GM19455 (cell line): Measurements from ENCODE around the gene AP3D1.

Experiments used
- ATAC-seq: cut with Tn5 transposase; IDR thresholded peaks from one replicate; pipeline ENCODE4 v1.9.1; 2021; ENCODE audit not compliant: unreplicated experiment

Gene AP3D1

GRCh38 chr19:2064788-2065524 lies 86.4 kb downstream of the AP3D1 start:
- ATAC-seq, result no peak

DNA sequence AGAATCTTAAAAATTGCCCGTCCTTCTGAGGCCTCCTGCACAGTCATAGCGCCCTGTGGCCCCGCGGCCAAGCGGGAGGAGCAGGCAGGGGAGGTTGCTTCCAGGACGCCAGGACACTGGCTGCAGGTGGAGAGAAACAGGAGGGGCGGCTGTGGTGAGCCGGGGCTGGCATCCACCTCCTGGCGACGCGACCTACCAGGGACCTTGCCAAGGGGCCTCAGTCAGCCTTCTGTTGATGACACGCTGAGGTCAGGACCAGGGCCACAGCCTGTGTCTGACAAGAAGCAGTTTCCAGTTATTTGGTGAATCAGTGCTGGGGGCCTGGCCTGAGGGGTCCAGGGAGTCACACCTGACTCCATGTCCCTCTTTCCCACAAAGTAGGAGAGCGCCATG lies 87.0 kb downstream of the AP3D1 start:
- no peak for ATAC-seq

GRCh38 chr19:2063824-2064223 lies 87.5 kb downstream of the AP3D1 start:
- no peak for ATAC-seq

DNA sequence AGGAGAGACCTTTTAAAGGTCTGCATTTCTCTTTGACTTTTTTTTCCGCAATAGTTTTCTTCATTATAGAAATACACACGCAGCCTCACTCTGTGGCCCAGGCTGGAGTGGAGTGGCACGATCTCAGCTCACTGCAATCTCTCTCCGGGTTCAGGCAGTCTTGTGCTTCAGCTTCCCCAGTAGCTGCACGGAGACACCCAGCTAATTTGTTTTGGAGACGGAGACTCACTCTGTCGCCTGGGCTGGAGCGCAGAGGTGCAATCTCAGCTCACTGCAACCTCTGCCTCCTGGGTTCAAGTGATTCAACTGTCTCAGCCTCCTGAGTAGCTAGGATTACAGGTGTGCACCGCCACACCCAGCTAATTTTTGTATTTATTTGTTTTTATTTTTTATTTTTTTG lies 88.6 kb downstream of the AP3D1 start:
- ATAC-seq, result no peak

DNA sequence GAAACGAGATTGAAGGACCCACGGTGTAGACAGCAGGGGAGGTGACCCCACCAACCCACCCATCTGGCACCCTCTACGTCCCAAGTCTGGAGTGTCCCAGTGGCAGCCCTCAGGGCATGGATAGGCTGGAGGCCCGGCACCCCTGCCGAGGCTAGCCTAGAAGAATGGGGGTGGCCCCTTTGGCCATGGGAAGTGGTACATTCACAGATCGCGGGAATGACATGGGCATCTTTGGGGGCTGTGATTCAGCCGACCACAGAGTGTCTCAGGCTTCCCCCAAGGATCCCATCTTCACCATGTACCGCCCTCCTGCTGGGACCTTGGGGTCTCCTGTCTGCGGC lies 89.0 kb downstream of the AP3D1 start:
- no peak for ATAC-seq

DNA sequence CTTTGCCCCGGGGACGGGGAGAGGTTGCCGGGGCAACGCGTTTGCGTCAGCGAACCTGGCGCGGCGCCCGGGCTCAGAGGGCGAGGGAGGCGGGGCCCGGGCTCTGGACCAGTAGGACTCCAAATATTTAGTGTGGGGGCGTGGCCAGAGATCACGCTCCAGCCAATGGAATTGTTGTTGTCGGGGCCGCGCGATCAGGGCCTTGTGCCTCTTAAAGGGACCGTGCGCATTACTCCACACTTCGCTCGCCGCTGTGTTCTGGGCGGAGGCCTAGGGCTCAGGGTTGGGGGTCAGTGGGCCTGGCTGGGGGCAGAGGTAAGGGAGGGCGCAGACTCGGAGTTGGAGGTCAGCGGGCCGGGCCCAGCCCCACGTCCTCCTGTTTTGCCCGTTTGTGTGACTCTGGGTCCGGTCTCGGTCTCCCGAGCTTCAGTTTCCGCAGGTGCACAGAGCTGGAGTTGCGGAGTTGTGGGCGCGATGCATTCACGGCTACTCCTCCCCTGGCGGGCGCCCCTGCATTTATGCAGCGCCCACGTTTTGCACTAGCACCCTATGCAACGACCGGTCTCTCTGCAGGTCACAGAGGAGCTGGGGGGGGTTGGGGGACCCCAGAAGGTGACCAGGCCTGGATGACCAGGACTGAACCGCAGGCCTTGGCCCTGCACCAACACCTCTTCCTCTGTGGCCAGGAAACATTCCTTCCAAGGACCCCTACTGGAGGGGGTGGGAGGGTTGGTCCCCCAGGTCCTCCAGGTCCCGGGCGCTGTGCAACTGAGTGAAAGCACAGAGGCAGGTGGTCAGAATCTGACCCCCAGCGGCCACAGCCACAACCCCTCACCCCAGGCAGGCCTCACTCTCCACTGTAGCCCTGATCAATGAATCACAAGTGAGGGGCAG lies 89.6 kb downstream of the AP3D1 start:
- peak; percentile 75 for ATAC-seq

DNA sequence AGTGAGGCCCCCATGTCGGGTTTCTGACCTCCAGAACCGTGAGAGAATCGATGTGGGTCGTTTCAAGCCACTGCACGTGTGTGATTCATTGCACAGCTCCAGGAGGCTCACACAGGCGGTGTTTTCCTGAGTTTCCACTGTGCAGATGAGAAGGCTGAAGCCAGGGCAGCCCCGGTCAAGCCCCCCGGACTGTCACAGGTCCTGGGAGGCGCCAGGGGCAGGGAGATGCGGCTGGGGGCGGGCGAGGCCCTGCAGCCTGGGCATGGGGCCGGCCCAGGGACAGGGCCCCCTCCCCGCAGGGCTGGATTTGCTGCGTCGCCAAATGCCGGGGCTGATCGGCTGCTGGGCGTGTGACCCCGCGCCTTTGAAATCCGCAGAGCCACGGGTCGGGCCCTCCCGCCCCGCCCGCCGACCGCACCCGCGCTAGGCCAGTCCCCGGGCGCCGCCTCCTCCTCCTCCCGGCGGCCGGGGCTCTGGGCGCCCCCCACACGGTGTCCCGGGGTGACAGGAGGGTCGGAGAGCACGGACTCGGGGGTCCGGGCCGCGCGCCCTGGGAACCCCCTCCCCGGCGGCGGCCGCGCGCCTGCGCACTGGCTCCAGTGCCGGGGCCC lies 90.4 kb downstream of the AP3D1 start:
- peak; percentile 23 for ATAC-seq

DNA sequence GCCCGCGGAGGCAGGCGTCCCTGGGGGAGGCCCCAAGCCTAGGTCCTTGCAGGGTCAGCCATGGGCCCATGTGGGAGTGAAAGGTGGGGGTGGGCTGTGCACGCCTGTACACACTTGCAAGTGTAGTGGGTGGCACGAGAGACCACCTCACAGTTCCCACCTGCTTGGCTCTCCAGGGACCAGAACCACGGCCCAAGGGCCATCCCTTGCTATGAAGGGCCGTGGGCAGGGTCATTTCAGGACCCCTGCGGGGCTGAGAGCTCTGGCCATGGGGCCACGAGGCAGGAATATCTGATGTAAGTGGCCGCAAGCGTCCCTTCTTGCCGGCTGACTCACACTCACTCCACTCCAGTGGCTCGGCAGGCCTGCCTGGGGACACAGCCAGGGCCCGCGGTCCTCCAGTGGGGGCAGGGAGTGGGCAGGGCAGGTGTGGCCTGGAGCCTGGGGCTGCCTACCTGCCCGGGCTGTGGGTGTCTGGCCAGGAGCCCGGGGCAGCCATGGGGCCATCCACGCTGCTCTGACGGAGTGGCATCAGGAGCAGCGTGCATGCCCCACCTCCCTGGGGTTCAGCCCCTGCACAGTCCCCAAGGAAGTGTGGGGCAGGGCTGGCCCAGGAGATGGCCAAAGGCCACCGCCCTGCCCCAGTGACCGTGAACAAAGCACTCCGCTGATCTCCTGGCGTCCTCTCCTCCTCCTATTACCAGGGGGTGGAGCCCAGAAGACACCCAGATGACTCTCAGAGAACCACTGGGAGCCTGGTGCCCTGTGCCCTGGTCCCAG lies 91.8 kb downstream of the AP3D1 start:
- no peak for ATAC-seq

- no peak for ATAC-seq
Measured at GRCh38 chr19:2058570-2059421, 92.6 kb downstream of the AP3D1 start.

- ATAC-seq, result no peak
Measured at GRCh38 chr19:2057484-2058469, 93.6 kb downstream of the AP3D1 start.

- no peak for ATAC-seq
Measured at GRCh38 chr19:2056837-2057192, 94.6 kb downstream of the AP3D1 start.

DNA sequence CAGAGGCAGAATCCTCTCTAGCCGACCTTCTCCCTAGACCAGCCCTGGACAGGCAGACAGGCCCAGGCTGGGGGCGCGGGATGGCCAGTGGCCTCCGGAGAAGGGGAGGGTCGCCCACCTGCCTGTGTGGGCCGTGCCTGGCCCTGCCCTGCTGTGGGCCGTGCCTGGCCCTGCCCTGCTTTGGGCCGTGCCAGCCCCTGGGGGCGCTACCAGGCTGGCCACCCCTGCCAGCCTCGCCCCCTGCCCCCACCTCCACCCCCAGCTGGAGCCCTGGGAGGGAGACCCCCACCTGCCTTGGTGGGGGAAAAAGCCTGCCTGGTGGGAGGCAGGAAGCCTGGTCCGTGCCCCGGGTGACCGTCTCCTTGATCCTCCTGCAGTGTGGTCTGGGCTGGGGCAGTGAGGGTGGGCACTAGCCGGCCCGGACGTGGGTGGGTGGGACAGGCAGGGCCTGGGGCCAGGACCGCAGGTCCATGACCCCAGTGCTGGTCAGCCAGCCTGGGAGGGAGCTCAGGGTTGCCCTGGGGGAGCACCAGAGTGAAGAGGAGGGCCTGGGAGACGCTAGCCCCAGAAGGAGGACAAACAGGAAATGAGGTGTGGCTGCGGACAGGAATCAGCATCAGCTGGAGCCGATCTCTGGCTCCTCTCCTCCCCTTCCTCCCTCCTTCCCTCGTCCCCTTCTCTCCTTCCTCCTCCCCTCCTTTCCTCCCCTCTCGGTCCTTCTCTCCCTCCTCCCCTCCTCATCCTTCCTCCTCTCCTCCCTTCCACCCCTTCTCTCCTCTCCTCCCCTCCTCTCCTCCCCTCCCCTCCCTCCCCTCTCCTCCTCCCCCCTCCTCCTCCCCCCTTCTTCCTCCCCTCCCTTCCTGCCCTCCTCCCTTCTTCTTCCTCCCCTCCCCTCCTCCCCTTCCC lies 95.2 kb downstream of the AP3D1 start:
- ATAC-seq, result no peak

- no peak for ATAC-seq
Measured at GRCh38 chr19:2054763-2055162, 96.6 kb downstream of the AP3D1 start.

DNA sequence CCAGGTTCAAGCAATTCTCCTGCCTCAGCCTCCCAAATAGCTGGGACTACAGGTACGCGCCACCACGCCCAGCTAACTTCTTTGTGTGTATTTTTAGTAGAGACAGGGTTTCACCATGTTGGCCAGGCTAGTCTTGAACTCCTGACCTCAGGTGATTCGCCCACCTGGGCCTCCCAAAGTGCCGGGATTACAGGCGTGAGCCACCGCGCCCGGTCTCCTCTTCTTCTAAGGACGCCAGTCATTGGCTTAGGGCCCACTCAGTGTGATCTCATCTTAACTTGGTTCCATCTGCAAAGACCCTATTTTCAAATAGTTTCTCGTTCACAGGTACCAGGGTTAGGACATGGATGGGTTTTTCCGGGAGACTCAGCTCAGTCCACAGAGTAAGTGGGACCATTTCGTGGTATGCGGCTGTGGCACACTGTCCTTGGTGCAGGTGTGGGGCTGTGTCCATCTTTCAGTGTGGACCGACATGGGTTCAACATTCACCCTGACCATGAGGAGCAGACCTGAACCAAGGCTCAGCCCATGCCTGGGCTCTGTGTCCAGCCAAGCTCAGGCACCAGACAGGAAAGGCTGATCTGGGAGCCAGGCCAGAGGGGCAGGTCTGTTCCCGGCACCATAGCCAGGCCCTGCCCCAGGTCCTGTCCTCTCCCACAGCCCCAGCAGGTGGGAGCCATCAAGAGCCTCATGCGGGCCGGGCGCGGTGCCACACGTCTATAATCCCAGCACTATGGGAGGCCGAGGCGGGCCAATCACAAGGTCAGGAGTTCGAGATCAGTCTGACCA lies 97.6 kb downstream of the AP3D1 start:
- no peak for ATAC-seq

DNA sequence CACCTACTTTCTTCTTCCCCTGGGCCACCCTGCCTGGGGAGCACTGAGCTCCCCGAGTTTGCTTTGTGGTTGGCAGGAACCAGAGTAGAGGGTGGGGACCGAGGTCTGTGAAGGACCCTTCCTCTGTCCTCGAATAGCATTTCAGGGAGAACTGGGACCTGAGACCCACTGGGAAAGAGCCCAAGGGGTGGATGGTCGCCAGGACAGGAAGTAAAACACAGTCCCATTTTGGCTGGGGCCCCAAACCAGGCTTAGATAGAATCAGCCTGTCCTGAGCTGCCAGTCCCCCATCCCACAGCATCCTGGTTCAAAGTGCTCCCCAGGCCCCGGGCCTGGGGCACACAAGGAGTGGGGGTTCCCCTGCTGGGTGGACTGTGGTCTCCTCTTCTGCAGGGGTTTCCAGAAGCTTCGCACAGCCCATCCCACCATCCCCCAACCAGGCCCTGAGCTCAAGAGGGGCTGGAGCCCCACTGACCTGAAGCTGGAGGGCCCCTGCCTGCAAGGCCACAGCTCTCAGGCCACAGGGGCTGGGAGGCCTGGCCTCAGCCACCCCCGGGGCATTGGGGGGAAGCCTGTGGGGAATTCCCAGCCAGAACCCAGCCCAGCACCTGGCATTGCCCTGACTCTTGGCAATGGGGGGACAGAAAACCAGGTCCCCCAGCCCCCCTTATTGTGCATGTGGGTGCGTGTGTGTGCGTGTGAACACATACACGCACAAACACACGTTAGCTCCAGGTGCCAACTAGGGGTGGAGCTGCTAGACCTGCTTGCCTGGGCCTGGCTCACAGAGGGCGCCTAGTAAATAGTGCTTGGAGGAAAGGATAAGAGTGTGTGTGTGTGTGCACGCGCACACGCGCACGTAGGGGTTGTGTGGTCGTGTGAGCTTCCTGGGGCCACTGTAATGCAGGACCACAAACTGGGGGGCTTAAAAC lies 99.3 kb downstream of the AP3D1 start:
- peak; percentile 0 for ATAC-seq
